WTC11 (cell line): ENCODE results near the gene DNAJC18.

Source experiments
- CREM ChIP-seq: sonication (generic); formaldehyde crosslinking; IDR thresholded peaks from 2 replicates; pipeline ENCODE4 v1.8.1; 2022; ENCODE audit warnings: mild to moderate bottlenecking, missing genetic modification reagents, moderate library complexity
- ETV6 ChIP-seq: sonication (generic); formaldehyde crosslinking; IDR thresholded peaks from 2 replicates; pipeline ENCODE4 v1.8.1; 2022; ENCODE audit warnings: mild to moderate bottlenecking, missing genetic modification reagents
- GABPB1 ChIP-seq: sonication (generic); formaldehyde crosslinking; IDR thresholded peaks from 2 replicates; pipeline ENCODE4 v1.8.1; 2023; ENCODE audit warnings: mild to moderate bottlenecking, missing genetic modification reagents
- SMAD3 ChIP-seq: sonication (generic); formaldehyde crosslinking; IDR thresholded peaks from 2 replicates; pipeline ENCODE4 v1.8.0; 2022; ENCODE audit warnings: missing genetic modification reagents, mild to moderate bottlenecking, borderline replicate concordance
- TF ChIP-seq, protein P1 (sequence below): sonication (generic); formaldehyde crosslinking; IDR thresholded peaks from 2 replicates; pipeline ENCODE4 v1.8.0; 2022; ENCODE audit warnings: mild to moderate bottlenecking, missing genetic modification reagents
- TF ChIP-seq, protein P2 (sequence below): fragments of 200-600 bp; IDR thresholded peaks from 2 replicates; pipeline ENCODE4 v1.8.0; 2022; ENCODE audit warnings: antibody characterized with exemption
- TF ChIP-seq, protein P3 (sequence below): sonication (generic); formaldehyde crosslinking; IDR thresholded peaks from 2 replicates; pipeline ENCODE4 v1.8.1; 2022; ENCODE audit warnings: low read depth, missing genetic modification reagents, borderline replicate concordance
- TF ChIP-seq, protein P4 (sequence below): sonication (generic); formaldehyde crosslinking; IDR thresholded peaks from 2 replicates; pipeline ENCODE4 v1.8.0; 2022; ENCODE audit warnings: mild to moderate bottlenecking, missing genetic modification reagents
- TF ChIP-seq, protein P5 (sequence below): sonication (generic); formaldehyde crosslinking; IDR thresholded peaks from 2 replicates; pipeline ENCODE4 v1.8.1; 2022; ENCODE audit warnings: mild to moderate bottlenecking, missing genetic modification reagents, moderate library complexity, borderline replicate concordance

DNA sequence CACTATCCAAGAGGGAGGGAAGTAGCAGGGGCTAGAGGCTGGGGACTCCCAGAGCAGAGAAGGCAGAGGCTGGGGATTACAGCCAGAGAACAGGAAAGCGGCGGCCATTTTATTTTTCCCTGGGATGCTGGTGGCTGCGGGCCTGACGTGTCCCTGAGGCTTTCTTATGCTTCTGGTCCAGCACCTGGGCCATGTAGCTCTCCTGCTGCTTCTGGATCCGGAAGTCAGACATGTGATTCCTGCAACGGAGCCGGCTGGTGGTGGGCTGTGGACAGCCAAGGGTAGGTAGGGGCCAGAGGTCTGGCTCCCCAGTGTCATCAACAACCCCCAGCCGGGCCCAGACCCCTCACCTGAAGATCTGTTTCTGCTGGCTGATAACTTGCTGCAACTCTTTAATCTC lies 42.6 kb downstream of the DNAJC18 start:
- TF ChIP-seq CREM (CRISPR knock-in tag) (no peak), ETV6 (no peak), SMAD3 (CRISPR knock-in tag) (no peak), GABPB1 (CRISPR knock-in tag) (no peak)
- TF ChIP-seq, protein P1, sequence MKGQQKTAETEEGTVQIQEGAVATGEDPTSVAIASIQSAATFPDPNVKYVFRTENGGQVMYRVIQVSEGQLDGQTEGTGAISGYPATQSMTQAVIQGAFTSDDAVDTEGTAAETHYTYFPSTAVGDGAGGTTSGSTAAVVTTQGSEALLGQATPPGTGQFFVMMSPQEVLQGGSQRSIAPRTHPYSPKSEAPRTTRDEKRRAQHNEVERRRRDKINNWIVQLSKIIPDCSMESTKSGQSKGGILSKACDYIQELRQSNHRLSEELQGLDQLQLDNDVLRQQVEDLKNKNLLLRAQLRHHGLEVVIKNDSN (CRISPR knock-in tag), result no peak
- TF ChIP-seq, protein P2, sequence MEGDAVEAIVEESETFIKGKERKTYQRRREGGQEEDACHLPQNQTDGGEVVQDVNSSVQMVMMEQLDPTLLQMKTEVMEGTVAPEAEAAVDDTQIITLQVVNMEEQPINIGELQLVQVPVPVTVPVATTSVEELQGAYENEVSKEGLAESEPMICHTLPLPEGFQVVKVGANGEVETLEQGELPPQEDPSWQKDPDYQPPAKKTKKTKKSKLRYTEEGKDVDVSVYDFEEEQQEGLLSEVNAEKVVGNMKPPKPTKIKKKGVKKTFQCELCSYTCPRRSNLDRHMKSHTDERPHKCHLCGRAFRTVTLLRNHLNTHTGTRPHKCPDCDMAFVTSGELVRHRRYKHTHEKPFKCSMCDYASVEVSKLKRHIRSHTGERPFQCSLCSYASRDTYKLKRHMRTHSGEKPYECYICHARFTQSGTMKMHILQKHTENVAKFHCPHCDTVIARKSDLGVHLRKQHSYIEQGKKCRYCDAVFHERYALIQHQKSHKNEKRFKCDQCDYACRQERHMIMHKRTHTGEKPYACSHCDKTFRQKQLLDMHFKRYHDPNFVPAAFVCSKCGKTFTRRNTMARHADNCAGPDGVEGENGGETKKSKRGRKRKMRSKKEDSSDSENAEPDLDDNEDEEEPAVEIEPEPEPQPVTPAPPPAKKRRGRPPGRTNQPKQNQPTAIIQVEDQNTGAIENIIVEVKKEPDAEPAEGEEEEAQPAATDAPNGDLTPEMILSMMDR, result no peak
- TF ChIP-seq, protein P3, sequence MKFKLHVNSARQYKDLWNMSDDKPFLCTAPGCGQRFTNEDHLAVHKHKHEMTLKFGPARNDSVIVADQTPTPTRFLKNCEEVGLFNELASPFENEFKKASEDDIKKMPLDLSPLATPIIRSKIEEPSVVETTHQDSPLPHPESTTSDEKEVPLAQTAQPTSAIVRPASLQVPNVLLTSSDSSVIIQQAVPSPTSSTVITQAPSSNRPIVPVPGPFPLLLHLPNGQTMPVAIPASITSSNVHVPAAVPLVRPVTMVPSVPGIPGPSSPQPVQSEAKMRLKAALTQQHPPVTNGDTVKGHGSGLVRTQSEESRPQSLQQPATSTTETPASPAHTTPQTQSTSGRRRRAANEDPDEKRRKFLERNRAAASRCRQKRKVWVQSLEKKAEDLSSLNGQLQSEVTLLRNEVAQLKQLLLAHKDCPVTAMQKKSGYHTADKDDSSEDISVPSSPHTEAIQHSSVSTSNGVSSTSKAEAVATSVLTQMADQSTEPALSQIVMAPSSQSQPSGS (CRISPR knock-in tag), result no peak
- TF ChIP-seq, protein P4, sequence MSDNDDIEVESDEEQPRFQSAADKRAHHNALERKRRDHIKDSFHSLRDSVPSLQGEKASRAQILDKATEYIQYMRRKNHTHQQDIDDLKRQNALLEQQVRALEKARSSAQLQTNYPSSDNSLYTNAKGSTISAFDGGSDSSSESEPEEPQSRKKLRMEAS (CRISPR knock-in tag), result no peak
- TF ChIP-seq, protein P5, sequence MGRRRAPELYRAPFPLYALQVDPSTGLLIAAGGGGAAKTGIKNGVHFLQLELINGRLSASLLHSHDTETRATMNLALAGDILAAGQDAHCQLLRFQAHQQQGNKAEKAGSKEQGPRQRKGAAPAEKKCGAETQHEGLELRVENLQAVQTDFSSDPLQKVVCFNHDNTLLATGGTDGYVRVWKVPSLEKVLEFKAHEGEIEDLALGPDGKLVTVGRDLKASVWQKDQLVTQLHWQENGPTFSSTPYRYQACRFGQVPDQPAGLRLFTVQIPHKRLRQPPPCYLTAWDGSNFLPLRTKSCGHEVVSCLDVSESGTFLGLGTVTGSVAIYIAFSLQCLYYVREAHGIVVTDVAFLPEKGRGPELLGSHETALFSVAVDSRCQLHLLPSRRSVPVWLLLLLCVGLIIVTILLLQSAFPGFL, result no peak
